Measurements from ENCODE around the gene MARCHF2.

- TF ChIP-seq EP300 (IDR thresholded peaks at IDR 0.05) (no peak), POLR2AphosphoS5 (IDR thresholded peaks at IDR 0.05) (no peak), POLR2A (IDR thresholded peaks at IDR 0.05) (no peak), CTCF (IDR thresholded peaks at IDR 0.05) (no peak)
Measured at GRCh38 chr19:8454218-8454617, 41.1 kb downstream of the MARCHF2 start.
